WTC11 (cell line): ENCODE measurements around the gene SLC6A2. TPM values are rescaled to one million over a fixed set of nuclear protein-coding genes. Genes with fewer than 3 reads are reported as not detected.
"Not testable (repeated sequence)": the region's sequence is repeated elsewhere in the genome, so short reads cannot be mapped to it uniquely, and the experiment has no call there.

Experiments
- ATAC-seq: fragments of 200-7000 bp; cut with Tn5 transposase; 2 replicates; pipeline ENCODE4 v1.10.0; 2021; ENCODE audit warnings: mild to moderate bottlenecking, moderate library complexity
- CTCF ChIA-PET: fragments of 300-600 bp; sonication (Branson Sonifier 250); formaldehyde crosslinking; loops from one replicate; lab custom pipeline; 2021; ENCODE audit warnings: antibody characterized with exemption; lab: Charles Lee
- POLR2A ChIA-PET: fragments of 350-600 bp; sonication (Branson Sonifier 250); formaldehyde crosslinking; loops from one replicate; lab custom pipeline; 2021; ENCODE audit warnings: antibody characterized with exemption; lab: Charles Lee
- DNase-seq: peaks from one replicate; pipeline ENCODE4 v3.0.0; 2021; ENCODE audit warnings: low spot score
- H3K27ac Mint-ChIP-seq: 2 replicates; pipeline ENCODE4 v1.8.0; 2021; ENCODE audit warnings: mixed read lengths
- H3K27me3 Mint-ChIP-seq: 2 replicates; pipeline ENCODE4 v1.8.0; 2021; ENCODE audit warnings: low read depth, mild to moderate bottlenecking, moderate library complexity, mixed read lengths
- H3K36me3 Mint-ChIP-seq: 2 replicates; pipeline ENCODE4 v1.8.0; 2021; ENCODE audit warnings: mixed read lengths
- H3K4me1 Mint-ChIP-seq: 2 replicates; pipeline ENCODE4 v1.8.0; 2022; ENCODE audit warnings: mixed read lengths
- H3K4me3 Mint-ChIP-seq: 2 replicates; pipeline ENCODE4 v1.8.0; 2021; ENCODE audit warnings: mild to moderate bottlenecking, moderate library complexity, mixed read lengths
- H3K9me3 Mint-ChIP-seq: 2 replicates; pipeline ENCODE4 v1.8.0; 2021; ENCODE audit warnings: mixed read lengths
- CREB1 ChIP-seq: sonication (generic); formaldehyde crosslinking; IDR thresholded peaks from 2 replicates; pipeline ENCODE4 v1.8.0; 2023; ENCODE audit warnings: mild to moderate bottlenecking, missing genetic modification reagents
- GRHL2 ChIP-seq: fragments of 250-450 bp; sonication (Bioruptor Pico); IDR thresholded peaks from 2 replicates; pipeline ENCODE4 v1.8.0; 2022; ENCODE audit warnings: mild to moderate bottlenecking, moderate library complexity; ENCODE audit not compliant: insufficient replicate concordance, severe bottlenecking
- TP53 ChIP-seq: sonication (generic); formaldehyde crosslinking; IDR thresholded peaks from 2 replicates; pipeline ENCODE4 v1.8.1; 2023; ENCODE audit warnings: mild to moderate bottlenecking, missing genetic modification reagents
- ZNF396 ChIP-seq: fragments of 250-450 bp; sonication (Bioruptor Pico); IDR thresholded peaks from 2 replicates; pipeline ENCODE4 v1.8.0; 2021; ENCODE audit warnings: mild to moderate bottlenecking, moderate library complexity, borderline replicate concordance
- total RNA-seq: library from RNA; stranded (reverse); gene quantifications from 3 replicates; pipeline ENCODE4 v1.2.3, GENCODE V29; 2021
- TF ChIP-seq, protein P1 (sequence below): sonication (generic); formaldehyde crosslinking; IDR thresholded peaks from 2 replicates; pipeline ENCODE4 v1.8.1; 2023; ENCODE audit warnings: mild to moderate bottlenecking, missing genetic modification reagents, moderate library complexity
- TF ChIP-seq, protein P2 (sequence below): sonication (generic); formaldehyde crosslinking; IDR thresholded peaks from 2 replicates; pipeline ENCODE4 v1.8.1; 2022; ENCODE audit warnings: missing genetic modification reagents, borderline replicate concordance
- TF ChIP-seq, protein P3 (sequence below): sonication (generic); formaldehyde crosslinking; IDR thresholded peaks from 2 replicates; pipeline ENCODE4 v1.8.0; 2023; ENCODE audit warnings: missing genetic modification reagents, mild to moderate bottlenecking, borderline replicate concordance
- TF ChIP-seq, protein P4 (sequence below): fragments of 250-450 bp; sonication (Bioruptor Pico); conservative IDR thresholded peaks from 2 replicates; pipeline ENCODE4 v1.9.0; 2021; ENCODE audit warnings: mild to moderate bottlenecking

SLC6A2 gene
- total RNA-seq, 1 experiment from 2014 or later: 0.20 TPM

DNA sequence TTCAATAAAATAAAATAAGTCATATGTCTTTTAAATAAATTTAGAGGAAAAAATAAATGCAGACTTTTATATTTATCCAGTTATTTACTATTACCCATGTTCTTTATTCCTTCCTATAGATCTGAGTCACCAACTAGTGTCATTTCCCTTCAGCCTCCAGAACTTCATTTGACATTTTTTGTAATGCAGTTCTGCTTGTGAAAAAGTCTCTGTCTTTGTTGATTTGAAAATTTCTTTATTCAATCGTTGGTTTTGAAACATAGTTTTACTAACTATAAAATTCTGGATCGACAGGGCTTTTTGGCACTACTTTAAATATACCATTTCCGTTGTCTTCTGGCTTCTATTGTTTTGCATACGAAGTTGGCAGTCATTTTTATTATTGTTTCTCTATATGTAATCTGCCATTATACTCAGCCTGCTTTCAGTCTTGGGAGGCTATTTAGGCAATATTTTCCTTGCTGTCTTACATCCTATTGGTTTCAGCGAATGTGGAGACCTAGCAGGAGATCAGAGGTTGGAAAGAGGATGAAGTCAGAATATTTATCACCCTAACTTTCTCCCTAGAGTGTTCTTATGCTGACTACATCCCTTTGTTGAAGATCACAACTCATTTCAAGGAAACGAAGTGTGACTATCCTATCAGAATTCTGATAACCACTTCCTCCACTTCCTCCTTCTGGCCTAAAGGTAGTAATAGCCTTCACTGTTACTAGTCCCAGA is 42.0 kb upstream of the SLC6A2 start (continued):
- TF ChIP-seq, protein P1, sequence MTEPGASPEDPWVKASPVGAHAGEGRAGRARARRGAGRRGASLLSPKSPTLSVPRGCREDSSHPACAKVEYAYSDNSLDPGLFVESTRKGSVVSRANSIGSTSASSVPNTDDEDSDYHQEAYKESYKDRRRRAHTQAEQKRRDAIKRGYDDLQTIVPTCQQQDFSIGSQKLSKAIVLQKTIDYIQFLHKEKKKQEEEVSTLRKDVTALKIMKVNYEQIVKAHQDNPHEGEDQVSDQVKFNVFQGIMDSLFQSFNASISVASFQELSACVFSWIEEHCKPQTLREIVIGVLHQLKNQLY (CRISPR knock-in tag): no peak
- TF ChIP-seq, protein P2, sequence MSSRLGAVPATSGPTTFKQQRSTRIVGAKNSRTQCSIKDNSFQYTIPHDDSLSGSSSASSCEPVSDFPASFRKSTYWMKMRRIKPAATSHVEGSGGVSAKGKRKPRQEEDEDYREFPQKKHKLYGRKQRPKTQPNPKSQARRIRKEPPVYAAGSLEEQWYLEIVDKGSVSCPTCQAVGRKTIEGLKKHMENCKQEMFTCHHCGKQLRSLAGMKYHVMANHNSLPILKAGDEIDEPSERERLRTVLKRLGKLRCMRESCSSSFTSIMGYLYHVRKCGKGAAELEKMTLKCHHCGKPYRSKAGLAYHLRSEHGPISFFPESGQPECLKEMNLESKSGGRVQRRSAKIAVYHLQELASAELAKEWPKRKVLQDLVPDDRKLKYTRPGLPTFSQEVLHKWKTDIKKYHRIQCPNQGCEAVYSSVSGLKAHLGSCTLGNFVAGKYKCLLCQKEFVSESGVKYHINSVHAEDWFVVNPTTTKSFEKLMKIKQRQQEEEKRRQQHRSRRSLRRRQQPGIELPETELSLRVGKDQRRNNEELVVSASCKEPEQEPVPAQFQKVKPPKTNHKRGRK: no peak
- TF ChIP-seq CREB1 (CRISPR knock-in tag) (no peak), GRHL2 (CRISPR knock-in tag) (no peak), ZNF396 (CRISPR knock-in tag) (no peak)
- TF ChIP-seq, protein P3, sequence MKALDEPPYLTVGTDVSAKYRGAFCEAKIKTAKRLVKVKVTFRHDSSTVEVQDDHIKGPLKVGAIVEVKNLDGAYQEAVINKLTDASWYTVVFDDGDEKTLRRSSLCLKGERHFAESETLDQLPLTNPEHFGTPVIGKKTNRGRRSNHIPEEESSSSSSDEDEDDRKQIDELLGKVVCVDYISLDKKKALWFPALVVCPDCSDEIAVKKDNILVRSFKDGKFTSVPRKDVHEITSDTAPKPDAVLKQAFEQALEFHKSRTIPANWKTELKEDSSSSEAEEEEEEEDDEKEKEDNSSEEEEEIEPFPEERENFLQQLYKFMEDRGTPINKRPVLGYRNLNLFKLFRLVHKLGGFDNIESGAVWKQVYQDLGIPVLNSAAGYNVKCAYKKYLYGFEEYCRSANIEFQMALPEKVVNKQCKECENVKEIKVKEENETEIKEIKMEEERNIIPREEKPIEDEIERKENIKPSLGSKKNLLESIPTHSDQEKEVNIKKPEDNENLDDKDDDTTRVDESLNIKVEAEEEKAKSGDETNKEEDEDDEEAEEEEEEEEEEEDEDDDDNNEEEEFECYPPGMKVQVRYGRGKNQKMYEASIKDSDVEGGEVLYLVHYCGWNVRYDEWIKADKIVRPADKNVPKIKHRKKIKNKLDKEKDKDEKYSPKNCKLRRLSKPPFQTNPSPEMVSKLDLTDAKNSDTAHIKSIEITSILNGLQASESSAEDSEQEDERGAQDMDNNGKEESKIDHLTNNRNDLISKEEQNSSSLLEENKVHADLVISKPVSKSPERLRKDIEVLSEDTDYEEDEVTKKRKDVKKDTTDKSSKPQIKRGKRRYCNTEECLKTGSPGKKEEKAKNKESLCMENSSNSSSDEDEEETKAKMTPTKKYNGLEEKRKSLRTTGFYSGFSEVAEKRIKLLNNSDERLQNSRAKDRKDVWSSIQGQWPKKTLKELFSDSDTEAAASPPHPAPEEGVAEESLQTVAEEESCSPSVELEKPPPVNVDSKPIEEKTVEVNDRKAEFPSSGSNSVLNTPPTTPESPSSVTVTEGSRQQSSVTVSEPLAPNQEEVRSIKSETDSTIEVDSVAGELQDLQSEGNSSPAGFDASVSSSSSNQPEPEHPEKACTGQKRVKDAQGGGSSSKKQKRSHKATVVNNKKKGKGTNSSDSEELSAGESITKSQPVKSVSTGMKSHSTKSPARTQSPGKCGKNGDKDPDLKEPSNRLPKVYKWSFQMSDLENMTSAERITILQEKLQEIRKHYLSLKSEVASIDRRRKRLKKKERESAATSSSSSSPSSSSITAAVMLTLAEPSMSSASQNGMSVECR (CRISPR knock-in tag): no peak
- TF ChIP-seq, protein P4, sequence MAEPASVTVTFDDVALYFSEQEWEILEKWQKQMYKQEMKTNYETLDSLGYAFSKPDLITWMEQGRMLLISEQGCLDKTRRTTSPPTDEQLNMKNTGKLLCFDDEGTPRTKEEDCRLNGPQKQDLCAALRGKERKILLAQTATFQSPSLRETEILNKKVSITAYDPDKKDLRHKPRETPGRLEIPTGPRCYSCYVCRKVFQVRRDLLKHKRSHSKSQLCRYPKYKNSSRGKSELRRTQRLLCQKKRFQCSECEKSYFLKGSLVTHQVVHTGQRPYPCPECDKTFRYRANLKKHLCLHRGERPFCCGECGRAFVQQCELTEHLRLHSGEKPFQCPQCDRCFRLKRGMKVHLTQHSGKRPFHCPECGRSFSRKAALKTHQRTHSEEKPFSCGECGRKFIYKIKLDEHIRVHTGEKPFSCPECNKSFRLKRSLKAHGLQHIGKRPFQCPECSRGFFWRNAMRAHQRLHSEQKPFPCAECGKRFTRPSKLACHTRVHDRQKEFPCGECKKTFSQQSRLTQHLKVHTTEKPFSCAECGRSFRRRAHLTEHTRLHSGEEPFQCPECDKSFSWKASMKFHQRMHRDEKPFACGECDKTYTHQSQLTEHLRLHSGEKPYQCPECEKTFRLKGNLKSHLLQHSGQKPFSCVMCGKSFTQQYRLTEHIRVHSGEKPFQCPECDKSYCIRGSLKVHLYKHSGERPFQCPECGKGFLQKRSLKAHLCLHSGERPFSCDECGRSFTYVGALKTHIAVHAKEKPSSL (CRISPR knock-in tag): no peak
- TF ChIP-seq, all 79 proteins: peak for 0

DNA sequence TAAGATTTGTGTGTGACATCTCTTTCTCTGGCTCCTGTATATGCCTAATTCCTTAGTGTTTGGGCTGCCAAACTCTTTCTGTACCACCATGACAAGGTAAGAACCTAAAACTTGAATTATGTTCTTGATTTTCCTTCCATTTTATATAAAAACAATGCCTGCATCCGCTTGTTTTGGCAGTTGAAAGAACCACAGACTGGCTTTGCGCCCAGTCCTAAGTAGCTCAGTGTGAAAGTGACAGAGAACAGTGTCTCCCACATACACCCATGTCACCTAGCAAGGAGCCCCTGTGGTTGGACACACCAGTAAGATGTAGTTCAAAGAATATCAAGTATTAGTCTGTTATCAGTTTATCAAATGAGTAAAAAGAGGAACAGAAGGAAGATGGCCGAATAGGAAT is 40.7 kb upstream of the SLC6A2 start:
- peaks cover 16% of the 10 kb centered on the region for H3K36me3 Mint-ChIP-seq
- TF ChIP-seq TP53: no peak
- TF ChIP-seq, protein P2: no peak
- H3K27me3 Mint-ChIP-seq: peaks cover 10% of the 10 kb centered on the region; the same call in 1 of the 2 replicates
- H3K4me3 Mint-ChIP-seq: no peak overlapping the region
- CTCF ChIA-PET: no interaction called here
- H3K27ac Mint-ChIP-seq: no peak overlapping the region
- DNase-seq (no peak), ATAC-seq (no peak)
- POLR2A ChIA-PET: no interaction called here
- no peaks in the 10 kb centered on the region for H3K4me1 Mint-ChIP-seq
- H3K9me3 Mint-ChIP-seq: peaks cover 23% of the 10 kb centered on the region

DNA sequence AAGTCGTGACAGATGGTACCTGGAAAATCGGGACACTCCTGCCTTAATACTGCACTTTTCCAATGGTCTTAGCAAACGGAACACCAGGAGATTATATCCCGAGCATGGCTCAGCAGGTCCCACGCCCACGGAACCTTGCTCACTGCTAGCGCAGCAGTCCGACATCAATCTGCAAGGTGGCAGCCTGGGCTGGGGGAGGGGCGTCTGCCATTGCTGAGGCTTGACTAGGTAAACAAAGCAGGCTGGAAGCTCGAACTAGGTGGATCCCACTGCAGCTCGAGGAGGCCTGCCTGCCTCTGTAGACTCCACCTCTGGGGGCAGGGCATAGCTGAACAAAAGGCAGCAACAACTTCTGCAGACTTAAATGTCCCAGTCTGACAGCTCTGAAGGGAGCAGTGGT is 40.1 kb upstream of the SLC6A2 start:
- ATAC-seq, POLR2A ChIA-PET, CTCF ChIA-PET, H3K4me1 Mint-ChIP-seq, H3K27ac Mint-ChIP-seq, DNase-seq, H3K4me3 Mint-ChIP-seq: not testable (repeated sequence)
- H3K9me3 Mint-ChIP-seq: peaks cover 29% of the 10 kb centered on the region
- peaks cover 16% of the 10 kb centered on the region for H3K36me3 Mint-ChIP-seq
- H3K27me3 Mint-ChIP-seq: peaks cover 10% of the 10 kb centered on the region
